Measurements from ENCODE around the gene BUD31.

- TF ChIP-seq HDGF (IDR thresholded peaks at IDR 0.05; ENCODE audit: borderline replicate concordance) (no peak), SUZ12 (IDR thresholded peaks at IDR 0.05) (no peak), ELF4 (IDR thresholded peaks at IDR 0.05) (no peak)
These were observed 20.3 kb downstream of the BUD31 start for GRCh38 chr7:99428972-99429566.
